Measurements from ENCODE around the gene SPACA7. TPM values are rescaled to one million over a fixed set of nuclear protein-coding genes. Genes with fewer than 3 reads are reported as not detected.

SPACA7 gene
- total RNA-seq, 1 experiment from 2014 or later = not detected

DNA sequence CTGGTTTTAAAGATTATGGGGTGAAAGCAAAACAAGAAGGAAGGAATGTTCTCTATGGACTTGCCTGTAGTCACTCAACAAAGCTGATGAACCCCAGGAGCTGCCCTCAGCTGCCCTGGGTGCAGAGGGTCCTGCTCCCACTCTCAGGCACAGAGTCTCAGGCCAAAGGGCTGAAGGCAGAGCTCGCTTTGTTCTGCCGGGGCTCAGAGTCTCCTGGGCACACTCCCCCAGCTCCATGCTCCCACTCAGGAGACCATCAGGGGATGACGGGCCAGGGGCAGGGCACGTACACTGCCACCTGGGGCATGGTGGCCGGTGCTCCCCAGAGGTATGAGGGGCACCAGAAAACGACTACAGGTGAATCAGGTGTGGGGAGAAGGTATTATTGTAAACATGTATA is 46.8 kb upstream of the SPACA7 start:
- ChIA-PET RAD21 (ENCODE audit: low non-redundant PET in 1 of 2, low total read pairs in 2 of 2, uncharacterized antibody in 2 of 2, unreplicated experiment in 2 of 2) (no interaction called here), POLR2A (no interaction called here), CTCF (no interaction called here)
- Histone ChIP-seq H3K27me3 (ENCODE audit: insufficient read depth, low read length) (peaks cover 3% of the 10 kb centered on the region; the same call in 1 of the 2 replicates), H3K4me3 (replicated peaks in 1 of 2; ENCODE audit: low read depth in 1 of 2, low read length in 2 of 2) (no peak overlapping the region), H4K20me1 (ENCODE audit: insufficient read depth) (no peaks in the 10 kb centered on the region), H3K36me3 (ENCODE audit: control insufficient read depth in 1 of 2, insufficient read depth in 2 of 2, low read length in 2 of 2) (no peaks in the 10 kb centered on the region), H2AFZ (ENCODE audit: low read depth, low read length, poor library complexity, severe bottlenecking) (no peak overlapping the region), H3K9me2 (ENCODE audit: insufficient read depth) (no peaks in the 10 kb centered on the region), H3K9me3 (ENCODE audit: control insufficient read depth in 1 of 2, insufficient read depth in 1 of 2, low read depth in 1 of 2, low read length in 2 of 2) (no peaks in the 10 kb centered on the region), H3K4me1 (ENCODE audit: control insufficient read depth in 1 of 2, insufficient read depth in 2 of 2, low read length in 2 of 2) (peaks cover 4 to 14% of the 10 kb centered on the region in 2 experiments; a peak in 3 of 4 replicates), H3K79me2 (ENCODE audit: insufficient read depth, low read length) (no peaks in the 10 kb centered on the region), H3K27ac (ENCODE audit: low read depth, low read length) (no peak overlapping the region), H3K4me2 (ENCODE audit: low read length) (no peak overlapping the region), H3K9ac (ENCODE audit: low read length) (no peak overlapping the region)
- no peak for TF ChIP-seq EGR1 (IDR thresholded peaks at IDR 0.05; ENCODE audit: low read depth)
- TF ChIP-seq EZH2phosphoT487 (IDR thresholded peaks at IDR 0.05; ENCODE audit: borderline replicate concordance) = no peak
- no peak for TF ChIP-seq SIN3A (IDR thresholded peaks at IDR 0.05; ENCODE audit: low read depth)
- TF ChIP-seq CEBPB (IDR thresholded peaks at IDR 0.05; ENCODE audit: low read depth) = no peak
- TF ChIP-seq, protein P1, sequence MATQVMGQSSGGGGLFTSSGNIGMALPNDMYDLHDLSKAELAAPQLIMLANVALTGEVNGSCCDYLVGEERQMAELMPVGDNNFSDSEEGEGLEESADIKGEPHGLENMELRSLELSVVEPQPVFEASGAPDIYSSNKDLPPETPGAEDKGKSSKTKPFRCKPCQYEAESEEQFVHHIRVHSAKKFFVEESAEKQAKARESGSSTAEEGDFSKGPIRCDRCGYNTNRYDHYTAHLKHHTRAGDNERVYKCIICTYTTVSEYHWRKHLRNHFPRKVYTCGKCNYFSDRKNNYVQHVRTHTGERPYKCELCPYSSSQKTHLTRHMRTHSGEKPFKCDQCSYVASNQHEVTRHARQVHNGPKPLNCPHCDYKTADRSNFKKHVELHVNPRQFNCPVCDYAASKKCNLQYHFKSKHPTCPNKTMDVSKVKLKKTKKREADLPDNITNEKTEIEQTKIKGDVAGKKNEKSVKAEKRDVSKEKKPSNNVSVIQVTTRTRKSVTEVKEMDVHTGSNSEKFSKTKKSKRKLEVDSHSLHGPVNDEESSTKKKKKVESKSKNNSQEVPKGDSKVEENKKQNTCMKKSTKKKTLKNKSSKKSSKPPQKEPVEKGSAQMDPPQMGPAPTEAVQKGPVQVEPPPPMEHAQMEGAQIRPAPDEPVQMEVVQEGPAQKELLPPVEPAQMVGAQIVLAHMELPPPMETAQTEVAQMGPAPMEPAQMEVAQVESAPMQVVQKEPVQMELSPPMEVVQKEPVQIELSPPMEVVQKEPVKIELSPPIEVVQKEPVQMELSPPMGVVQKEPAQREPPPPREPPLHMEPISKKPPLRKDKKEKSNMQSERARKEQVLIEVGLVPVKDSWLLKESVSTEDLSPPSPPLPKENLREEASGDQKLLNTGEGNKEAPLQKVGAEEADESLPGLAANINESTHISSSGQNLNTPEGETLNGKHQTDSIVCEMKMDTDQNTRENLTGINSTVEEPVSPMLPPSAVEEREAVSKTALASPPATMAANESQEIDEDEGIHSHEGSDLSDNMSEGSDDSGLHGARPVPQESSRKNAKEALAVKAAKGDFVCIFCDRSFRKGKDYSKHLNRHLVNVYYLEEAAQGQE (IDR thresholded peaks at IDR 0.05; ENCODE audit: low read depth) = no peak
- TF ChIP-seq JUND (IDR thresholded peaks at IDR 0.05) = no peak
- no peak for TF ChIP-seq POLR2AphosphoS5 (IDR thresholded peaks at IDR 0.05; ENCODE audit: low read depth, low read length)
- no peak for TF ChIP-seq CBX3 (IDR thresholded peaks at IDR 0.05; ENCODE audit: low read depth)
- TF ChIP-seq, protein P2, sequence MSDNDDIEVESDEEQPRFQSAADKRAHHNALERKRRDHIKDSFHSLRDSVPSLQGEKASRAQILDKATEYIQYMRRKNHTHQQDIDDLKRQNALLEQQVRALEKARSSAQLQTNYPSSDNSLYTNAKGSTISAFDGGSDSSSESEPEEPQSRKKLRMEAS (IDR thresholded peaks at IDR 0.05) = no peak
- TF ChIP-seq ELF1 (IDR thresholded peaks at IDR 0.05; ENCODE audit: borderline replicate concordance, low read depth) = no peak
- no peak for TF ChIP-seq YY1 (IDR thresholded peaks at IDR 0.05; ENCODE audit: extremely low read depth, insufficient replicate concordance, low read depth, low read length)
- ATAC-seq (no peak), DNase-seq (ENCODE audit: low read depth, low spot score) (no peak)
- no TSS peak for BruUV-seq (replicated peaks)
- intact Hi-C loops (cut with micrococcal nuclease) = loop anchor here (10.0 kb wide), 1 partner anchor 55 kb away; no protein-coding TSS in a partner anchor

All from HCT116 (cell line).